HL-60 (cell line): ENCODE results near the gene ZG16.
"Not testable (repeated sequence)": the region's sequence is repeated elsewhere in the genome, so short reads cannot be mapped to it uniquely, and the experiment has no call there.

Experiments used
- DNase-seq, 2 experiments: peaks; one replicate each; pipeline ENCODE4 v3.0.0-alpha.2; 2010 to 2020; ENCODE audit warnings: low read depth in 1 of 2, low spot score in 1 of 2
- H3K27ac ChIP-seq: fragments of 250-450 bp; sonication (Bioruptor Pico); replicated peaks from 2 replicates; pipeline ENCODE4 v1.5.1; 2020; ENCODE audit warnings: mild to moderate bottlenecking, moderate library complexity
- H3K27me3 ChIP-seq: fragments of 250-450 bp; sonication (Bioruptor Pico); 2 replicates; pipeline ENCODE4 v1.5.1; 2021; ENCODE audit warnings: mild to moderate bottlenecking, moderate library complexity; ENCODE audit not compliant: insufficient read depth, poor library complexity, severe bottlenecking
- H3K4me3 ChIP-seq: replicated peaks from 2 replicates; pipeline ENCODE4 v1.5.1; 2011; ENCODE audit warnings: mild to moderate bottlenecking, control low read depth, low read length; ENCODE audit not compliant: insufficient read depth
- GABPA ChIP-seq: IDR thresholded peaks from 2 replicates; pipeline ENCODE4 v1.6.1; 2012; ENCODE audit warnings: low read depth
- POLR2AphosphoS5 ChIP-seq: IDR thresholded peaks from 2 replicates; pipeline ENCODE4 v1.6.1; 2012; ENCODE audit warnings: low read depth
- SPI1 ChIP-seq: IDR thresholded peaks from 2 replicates; pipeline ENCODE4 v1.6.1; 2012; ENCODE audit warnings: low read depth, mild to moderate bottlenecking, borderline replicate concordance
- TF ChIP-seq, protein P1 (sequence below): IDR thresholded peaks from one replicate; pipeline ENCODE4 v1.5.1; 2011; ENCODE audit warnings: low read length, control low read depth, inconsistent platforms; ENCODE audit not compliant: insufficient read depth
- TF ChIP-seq, protein P2 (sequence below): IDR thresholded peaks from 2 replicates; pipeline ENCODE4 v1.6.1; 2012; ENCODE audit warnings: low read depth; ENCODE audit not compliant: insufficient replicate concordance

Gene ZG16

DNA sequence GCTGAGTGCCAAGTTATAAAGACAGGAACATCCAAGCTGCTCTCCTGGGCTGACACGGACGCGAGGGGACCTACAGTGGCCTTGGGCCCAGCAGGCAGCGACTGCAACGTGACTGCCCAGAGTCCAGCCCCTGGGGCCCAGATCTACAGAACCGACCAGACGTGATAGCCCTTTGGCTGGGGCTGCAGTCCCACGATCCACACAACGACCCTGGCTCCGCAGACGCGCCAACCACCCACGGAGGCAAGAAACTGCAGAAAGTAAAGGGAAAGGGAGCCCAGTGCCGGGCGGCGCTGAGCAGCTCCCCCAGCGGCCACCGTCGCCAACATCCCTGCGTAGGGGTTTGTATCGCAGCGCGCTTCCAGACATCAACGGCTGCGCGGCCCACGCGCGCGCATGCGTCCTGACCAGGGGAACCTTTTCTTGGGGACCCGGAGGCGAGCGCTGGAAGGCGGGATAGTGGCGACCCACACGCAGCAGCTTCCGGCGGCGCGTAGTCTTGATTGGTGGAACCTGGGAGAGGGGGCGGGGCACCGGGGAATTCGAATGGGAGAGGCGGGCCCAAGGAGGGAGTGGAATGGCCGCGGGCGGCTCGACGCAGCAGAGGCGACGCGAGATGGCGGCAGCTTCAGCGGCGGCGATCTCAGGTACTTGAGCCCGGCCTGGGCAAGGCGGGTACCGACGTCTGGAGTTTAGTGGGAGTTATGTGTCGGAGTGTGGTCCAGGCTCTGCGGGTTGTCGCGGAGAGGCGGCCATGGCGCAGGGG is 12.3 kb downstream of the ZG16 start, which contains the start of gene KIF22:
TSS of gene KIF22 (plus strand) at position 569 of the 766 bp plus-strand sequence. CDS start at position 578, 9 bp downstream.
- peak; percentile 98 to 100 for DNase-seq
- Histone ChIP-seq H3K27ac (peak within 1 kb of the TSS; percentile 96), H3K27me3 (no peaks in the 10 kb centered on the region), H3K4me3 (peak within 1 kb of the TSS; percentile 81)
- TF ChIP-seq, protein P1, sequence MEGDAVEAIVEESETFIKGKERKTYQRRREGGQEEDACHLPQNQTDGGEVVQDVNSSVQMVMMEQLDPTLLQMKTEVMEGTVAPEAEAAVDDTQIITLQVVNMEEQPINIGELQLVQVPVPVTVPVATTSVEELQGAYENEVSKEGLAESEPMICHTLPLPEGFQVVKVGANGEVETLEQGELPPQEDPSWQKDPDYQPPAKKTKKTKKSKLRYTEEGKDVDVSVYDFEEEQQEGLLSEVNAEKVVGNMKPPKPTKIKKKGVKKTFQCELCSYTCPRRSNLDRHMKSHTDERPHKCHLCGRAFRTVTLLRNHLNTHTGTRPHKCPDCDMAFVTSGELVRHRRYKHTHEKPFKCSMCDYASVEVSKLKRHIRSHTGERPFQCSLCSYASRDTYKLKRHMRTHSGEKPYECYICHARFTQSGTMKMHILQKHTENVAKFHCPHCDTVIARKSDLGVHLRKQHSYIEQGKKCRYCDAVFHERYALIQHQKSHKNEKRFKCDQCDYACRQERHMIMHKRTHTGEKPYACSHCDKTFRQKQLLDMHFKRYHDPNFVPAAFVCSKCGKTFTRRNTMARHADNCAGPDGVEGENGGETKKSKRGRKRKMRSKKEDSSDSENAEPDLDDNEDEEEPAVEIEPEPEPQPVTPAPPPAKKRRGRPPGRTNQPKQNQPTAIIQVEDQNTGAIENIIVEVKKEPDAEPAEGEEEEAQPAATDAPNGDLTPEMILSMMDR, result peak; percentile 73
- peak; percentile 90 for TF ChIP-seq POLR2AphosphoS5
- no peak for TF ChIP-seq SPI1
- TF ChIP-seq GABPA, result peak; percentile 97

DNA sequence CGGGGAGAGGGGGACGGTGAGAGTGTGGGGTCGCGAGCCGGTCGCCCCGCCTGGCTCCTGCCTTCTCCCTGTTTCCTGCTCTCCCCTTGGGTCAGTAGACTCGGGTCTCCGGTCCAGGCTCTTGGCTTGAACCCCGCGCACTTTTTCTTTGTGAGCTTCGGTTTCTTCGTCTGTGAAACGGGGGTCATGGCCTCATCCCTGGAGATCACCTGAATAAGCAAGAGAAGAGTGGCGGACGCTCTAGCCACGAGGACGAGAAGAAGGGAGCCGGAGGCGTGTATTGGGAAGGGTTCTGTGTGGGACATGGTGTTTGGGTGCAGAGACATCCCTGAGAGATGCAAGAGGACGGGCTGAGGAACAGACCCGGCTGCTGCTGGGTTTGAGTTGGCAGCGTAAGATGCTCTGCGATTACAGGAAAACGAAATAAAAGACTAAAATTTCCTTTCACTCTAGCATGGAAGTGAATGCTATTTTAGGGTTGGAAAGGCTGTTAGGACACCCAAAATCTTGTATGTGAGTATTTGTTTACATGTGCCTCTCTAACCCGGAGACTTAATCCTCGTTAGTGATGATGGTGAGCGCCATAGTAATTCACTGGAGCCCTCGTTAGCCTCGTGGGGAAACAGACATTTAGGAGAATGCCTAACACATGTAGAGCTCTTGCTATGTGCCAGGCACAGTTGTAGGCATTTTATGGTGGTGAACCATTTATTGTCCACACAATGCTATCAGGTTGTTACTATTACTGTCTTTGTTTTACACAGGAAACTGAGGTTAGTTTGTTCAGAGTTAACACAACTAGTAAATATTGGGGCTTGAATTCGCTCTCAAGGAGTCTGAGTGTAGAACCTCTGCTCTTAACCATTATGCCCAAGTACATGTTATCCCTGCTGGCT is 13.1 kb downstream of the ZG16 start:
- H3K4me3 ChIP-seq, result peak overlapping the region; percentile 81
- peak overlapping the region; percentile 96 for H3K27ac ChIP-seq
- TF ChIP-seq GABPA (no peak), POLR2AphosphoS5 (no peak), SPI1 (no peak)
- TF ChIP-seq, protein P2, sequence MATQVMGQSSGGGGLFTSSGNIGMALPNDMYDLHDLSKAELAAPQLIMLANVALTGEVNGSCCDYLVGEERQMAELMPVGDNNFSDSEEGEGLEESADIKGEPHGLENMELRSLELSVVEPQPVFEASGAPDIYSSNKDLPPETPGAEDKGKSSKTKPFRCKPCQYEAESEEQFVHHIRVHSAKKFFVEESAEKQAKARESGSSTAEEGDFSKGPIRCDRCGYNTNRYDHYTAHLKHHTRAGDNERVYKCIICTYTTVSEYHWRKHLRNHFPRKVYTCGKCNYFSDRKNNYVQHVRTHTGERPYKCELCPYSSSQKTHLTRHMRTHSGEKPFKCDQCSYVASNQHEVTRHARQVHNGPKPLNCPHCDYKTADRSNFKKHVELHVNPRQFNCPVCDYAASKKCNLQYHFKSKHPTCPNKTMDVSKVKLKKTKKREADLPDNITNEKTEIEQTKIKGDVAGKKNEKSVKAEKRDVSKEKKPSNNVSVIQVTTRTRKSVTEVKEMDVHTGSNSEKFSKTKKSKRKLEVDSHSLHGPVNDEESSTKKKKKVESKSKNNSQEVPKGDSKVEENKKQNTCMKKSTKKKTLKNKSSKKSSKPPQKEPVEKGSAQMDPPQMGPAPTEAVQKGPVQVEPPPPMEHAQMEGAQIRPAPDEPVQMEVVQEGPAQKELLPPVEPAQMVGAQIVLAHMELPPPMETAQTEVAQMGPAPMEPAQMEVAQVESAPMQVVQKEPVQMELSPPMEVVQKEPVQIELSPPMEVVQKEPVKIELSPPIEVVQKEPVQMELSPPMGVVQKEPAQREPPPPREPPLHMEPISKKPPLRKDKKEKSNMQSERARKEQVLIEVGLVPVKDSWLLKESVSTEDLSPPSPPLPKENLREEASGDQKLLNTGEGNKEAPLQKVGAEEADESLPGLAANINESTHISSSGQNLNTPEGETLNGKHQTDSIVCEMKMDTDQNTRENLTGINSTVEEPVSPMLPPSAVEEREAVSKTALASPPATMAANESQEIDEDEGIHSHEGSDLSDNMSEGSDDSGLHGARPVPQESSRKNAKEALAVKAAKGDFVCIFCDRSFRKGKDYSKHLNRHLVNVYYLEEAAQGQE, result no peak
- TF ChIP-seq, protein P1, result no peak
- DNase-seq, result no peak
- H3K27me3 ChIP-seq, result no peaks in the 10 kb centered on the region

DNA sequence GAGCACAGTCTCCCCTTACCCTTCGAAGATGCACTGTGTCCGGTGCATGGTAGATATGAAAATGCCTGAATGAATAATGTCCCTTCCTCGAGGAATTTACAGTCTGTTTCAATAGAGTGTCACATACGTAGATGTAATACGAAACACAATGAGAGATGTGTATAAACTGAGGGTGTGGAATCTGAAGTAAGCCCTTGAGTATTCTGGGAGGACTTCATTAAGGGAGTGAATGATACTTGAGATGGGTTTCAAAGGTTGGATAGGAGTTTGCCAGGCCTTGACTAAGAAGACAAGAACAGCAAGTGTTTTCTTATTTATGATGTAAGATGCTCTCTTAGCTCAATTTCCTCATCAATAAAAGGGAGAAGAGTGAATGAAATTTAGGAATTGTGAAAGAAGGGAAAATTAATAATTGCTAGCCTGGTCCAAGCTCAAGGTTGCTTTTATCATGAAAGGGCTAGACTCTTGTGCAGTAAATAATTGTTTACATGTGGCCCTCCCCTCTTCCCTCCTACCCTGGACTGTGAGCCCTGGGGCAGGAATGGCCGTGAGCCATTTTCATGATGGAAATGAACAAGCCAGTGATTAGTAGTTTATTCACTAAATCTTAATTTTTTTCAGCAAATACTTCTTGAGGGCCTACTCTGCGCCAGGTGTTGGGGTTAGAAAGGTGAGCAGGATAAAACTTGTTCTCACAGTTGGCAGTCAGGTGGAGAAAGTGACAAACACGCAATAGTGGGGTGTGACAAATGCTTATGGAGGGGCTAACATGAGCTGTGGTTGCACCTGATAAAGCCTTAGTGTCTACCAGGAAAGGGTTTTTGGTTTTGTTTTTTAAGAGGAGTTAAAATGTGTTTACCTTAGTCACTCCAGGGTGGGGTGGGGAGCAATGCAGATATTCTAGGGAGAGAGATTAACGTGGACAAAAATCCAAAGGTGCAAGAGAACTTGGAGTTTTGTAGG is 14.1 kb downstream of the ZG16 start:
- H3K4me3 ChIP-seq, result peak overlapping the region; percentile 81
- DNase-seq, result no peak
- TF ChIP-seq GABPA (no peak), SPI1 (no peak)
- TF ChIP-seq, protein P1, result no peak
- peak overlapping the region; percentile 96 for H3K27ac ChIP-seq
- no peaks in the 10 kb centered on the region for H3K27me3 ChIP-seq

DNA sequence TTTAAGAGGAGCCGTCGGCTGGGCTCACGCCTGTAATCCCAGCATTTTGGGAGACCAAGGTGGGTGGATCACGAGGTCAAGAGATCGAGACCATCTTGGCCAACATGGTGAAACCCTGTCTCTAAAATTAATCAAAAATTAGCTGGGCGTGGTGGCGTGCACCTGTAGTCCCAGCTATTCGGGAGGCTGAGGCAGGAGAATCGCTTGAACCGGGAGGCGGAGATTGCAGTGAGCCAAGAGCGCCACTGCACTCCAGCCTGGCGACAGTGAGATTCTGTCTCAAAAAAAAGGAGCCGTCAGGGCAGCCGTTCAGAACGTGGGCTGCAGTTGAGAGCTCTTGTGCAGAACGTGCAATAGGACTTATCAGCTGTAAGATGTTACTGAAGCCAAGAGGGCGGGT is 15.1 kb downstream of the ZG16 start:
- H3K27me3 ChIP-seq, H3K27ac ChIP-seq, DNase-seq, H3K4me3 ChIP-seq: not testable (repeated sequence)
